ENCODE results near the gene NIT2. TPM values are rescaled to one million over a fixed set of nuclear protein-coding genes. Genes with fewer than 3 reads are reported as not detected.

NIT2 gene
- total and polyA plus RNA-seq, 9 of the 15 experiments (the other 6 are each of a cell fraction or from before 2014, with no cell fraction given): 11.4 to 62.2 (median 22.1) TPM

- TF ChIP-seq, protein P1, sequence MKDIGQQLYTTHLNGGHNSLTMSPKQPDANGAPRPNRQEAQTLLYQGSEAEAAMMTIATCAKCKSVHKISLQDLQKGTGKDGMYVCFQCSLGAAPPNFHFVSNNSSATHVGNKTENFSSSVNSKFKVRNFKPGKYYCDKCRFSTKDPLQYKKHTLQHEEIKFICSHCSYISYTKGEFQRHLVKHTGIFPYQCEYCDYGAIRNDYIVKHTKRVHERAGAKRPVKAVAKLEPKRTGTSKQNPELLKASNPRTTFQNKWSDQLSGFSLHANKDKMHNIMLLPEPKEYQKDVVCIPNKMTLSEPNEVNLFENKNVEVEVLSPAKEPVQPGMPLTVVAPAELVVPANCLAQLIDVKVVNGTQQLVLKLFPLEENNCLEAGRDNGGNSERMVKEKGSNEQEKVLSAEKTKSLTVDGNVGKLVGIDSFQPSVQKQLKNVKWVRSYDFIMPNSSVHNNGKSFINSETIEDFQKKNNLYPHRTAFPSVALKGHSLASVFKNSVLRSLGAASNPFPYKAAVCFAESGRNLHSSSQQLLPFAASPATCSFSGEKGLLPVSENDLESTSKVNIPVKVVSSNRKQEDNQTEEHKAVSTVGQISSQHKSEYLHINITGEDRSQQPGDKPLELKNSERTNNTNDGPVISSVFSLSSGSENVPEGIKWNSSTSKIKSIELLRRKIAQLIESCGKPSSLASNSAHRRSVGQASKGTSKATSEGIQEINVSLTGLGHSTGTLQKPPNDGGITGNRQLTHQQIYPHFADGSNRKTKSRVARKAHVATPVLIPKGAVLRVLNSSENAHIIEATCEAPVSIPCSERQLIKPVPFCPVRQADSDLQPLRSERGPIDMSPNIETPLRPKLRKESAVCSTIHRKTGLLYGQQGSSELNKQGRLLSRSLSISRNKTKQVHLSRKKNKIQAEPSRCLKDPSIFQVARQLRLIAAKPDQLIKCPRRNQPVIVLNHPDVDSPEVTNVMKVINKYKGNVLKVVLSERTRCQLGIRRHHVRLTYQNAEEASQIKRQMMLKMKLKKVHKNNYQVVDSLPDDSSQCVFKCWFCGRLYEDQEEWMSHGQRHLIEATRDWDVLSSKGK (CRISPR knock-in tag; IDR thresholded peaks at IDR 0.05): no peak
- TF ChIP-seq HNRNPK (IDR thresholded peaks at IDR 0.05; ENCODE audit: low read depth, low read length, poor library complexity, severe bottlenecking) (no peak), ZKSCAN3 (CRISPR knock-in tag; IDR thresholded peaks at IDR 0.05) (no peak), MED1 (CRISPR knock-in tag; IDR thresholded peaks at IDR 0.05; ENCODE audit: borderline replicate concordance) (no peak), SREBF1 (IDR thresholded peaks at IDR 0.05; ENCODE audit: borderline replicate concordance, low read depth, low read length) (no peak), MTF1 (CRISPR knock-in tag; IDR thresholded peaks at IDR 0.05; ENCODE audit: borderline replicate concordance) (no peak), CREB1 (IDR thresholded peaks at IDR 0.05) (no peak), CREB1 (CRISPR knock-in tag; IDR thresholded peaks at IDR 0.05) (no peak), RBM34 (IDR thresholded peaks at IDR 0.05; ENCODE audit: borderline replicate concordance, insufficient read depth, low read length) (no peak), KDM1A (IDR thresholded peaks at IDR 0.05) (no peak), NR2C2 (CRISPR knock-in tag; IDR thresholded peaks at IDR 0.05) (no peak), NR2C2 (tag; IDR thresholded peaks at IDR 0.05) (no peak), ARNT (IDR thresholded peaks at IDR 0.05) (no peak)
- TF ChIP-seq, protein P2, sequence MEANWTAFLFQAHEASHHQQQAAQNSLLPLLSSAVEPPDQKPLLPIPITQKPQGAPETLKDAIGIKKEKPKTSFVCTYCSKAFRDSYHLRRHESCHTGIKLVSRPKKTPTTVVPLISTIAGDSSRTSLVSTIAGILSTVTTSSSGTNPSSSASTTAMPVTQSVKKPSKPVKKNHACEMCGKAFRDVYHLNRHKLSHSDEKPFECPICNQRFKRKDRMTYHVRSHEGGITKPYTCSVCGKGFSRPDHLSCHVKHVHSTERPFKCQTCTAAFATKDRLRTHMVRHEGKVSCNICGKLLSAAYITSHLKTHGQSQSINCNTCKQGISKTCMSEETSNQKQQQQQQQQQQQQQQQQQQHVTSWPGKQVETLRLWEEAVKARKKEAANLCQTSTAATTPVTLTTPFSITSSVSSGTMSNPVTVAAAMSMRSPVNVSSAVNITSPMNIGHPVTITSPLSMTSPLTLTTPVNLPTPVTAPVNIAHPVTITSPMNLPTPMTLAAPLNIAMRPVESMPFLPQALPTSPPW (CRISPR knock-in tag; IDR thresholded peaks at IDR 0.05): no peak
- TF ChIP-seq, protein P3, sequence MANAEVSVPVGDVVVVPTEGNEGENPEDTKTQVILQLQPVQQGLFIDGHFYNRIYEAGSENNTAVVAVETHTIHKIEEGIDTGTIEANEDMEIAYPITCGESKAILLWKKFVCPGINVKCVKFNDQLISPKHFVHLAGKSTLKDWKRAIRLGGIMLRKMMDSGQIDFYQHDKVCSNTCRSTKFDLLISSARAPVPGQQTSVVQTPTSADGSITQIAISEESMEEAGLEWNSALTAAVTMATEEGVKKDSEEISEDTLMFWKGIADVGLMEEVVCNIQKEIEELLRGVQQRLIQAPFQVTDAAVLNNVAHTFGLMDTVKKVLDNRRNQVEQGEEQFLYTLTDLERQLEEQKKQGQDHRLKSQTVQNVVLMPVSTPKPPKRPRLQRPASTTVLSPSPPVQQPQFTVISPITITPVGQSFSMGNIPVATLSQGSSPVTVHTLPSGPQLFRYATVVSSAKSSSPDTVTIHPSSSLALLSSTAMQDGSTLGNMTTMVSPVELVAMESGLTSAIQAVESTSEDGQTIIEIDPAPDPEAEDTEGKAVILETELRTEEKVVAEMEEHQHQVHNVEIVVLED (CRISPR knock-in tag; IDR thresholded peaks at IDR 0.05): no peak
These were observed 8.7 kb upstream of the NIT2 start (continued) for GRCh38 chr3:100325827-100326226.
